ENCODE measurements around the gene CDC40.
"Not testable (repeated sequence)": the region's sequence is repeated elsewhere in the genome, so short reads cannot be mapped to it uniquely, and the experiment has no call there.

Gene CDC40

GRCh38 chr6:110271732-110272022, 91.5 kb downstream of the CDC40 start:
- DNase-seq = no peak

- DNase-seq = not testable (repeated sequence)
Measured at GRCh38 chr6:110272781-110273180, 92.6 kb downstream of the CDC40 start.

GRCh38 chr6:110277100-110277665, 97.0 kb downstream of the CDC40 start:
- DNase-seq = no peak
